NK-92 treated with Interleukin-12 subunit alpha and Interleukin-12 subunit beta, amount 100 ng/mL, for 24 hours (cell line): Measurements from ENCODE around the gene DFFA.
"Not testable (repeated sequence)": the region's sequence is repeated elsewhere in the genome, so short reads cannot be mapped to it uniquely, and the experiment has no call there.

Source experiments
- DNase-seq: peaks from one replicate; lab custom pipeline; 2025; lab: John Stamatoyannopoulos, UW

The DFFA gene

DNA sequence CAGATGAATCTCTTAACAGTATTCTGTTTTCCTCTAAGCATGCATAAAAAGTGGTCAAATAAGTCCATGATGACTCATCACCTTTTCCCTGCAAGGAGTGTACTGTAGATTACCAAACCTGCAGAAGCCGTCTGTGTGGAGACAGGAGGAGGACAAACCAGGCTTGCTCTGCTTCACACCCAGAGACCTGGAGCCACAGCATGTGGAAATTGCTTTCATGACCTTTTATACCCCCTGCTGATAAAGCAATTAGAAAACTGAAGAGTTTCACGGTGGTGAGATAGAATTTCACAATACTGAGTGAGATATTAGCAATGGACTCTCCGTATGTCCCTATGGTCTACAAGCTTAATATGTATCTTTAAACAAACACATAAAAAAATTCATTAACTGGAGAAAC, 13.1 kb downstream of the DFFA start:
- no peak for DNase-seq

GRCh38 chr1:10457875-10458274, 14.5 kb downstream of the DFFA start:
- no peak for DNase-seq

DNA sequence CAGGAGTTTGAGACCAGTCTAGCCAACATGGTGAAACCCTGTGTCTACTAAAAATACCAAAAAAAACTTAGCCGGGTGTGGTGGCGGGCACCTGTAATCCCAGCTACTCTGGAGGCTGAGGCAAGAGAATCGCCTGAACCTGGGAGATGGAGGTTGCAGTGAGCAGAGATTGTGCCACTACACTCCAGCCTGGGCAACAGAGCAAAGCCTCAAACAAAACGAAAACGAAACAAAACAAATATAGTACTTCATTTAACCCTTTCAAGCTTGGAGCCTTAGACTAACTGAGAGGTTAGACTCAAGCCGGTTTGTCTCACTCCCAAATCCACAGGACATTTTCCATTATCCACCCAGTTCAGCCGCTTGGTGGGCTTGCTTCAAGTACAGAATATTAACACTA, 14.9 kb downstream of the DFFA start:
- DNase-seq = not testable (repeated sequence)

- DNase-seq = no peak
These were observed 15.7 kb downstream of the DFFA start for GRCh38 chr1:10456661-10457060.

DNA sequence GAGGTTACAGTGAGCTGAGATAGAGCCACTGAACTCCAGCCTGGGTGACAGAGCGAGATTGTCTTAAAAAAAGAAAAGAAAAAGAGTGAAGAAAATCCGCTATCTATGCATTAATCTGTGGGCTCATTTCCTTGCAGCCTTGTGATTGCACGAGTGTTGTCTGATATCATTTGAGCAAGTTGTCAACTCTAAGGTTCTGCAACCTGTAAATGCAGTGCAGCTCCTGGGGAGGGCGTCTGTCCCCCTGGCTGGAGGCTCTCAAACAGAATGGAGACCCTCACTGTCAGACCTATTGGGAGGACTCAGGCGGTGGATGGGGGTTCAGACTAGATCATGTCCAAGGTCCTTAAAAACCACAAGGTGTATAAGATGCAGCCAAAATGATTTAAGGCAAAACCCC, 16.3 kb downstream of the DFFA start:
- DNase-seq = no peak

DNA sequence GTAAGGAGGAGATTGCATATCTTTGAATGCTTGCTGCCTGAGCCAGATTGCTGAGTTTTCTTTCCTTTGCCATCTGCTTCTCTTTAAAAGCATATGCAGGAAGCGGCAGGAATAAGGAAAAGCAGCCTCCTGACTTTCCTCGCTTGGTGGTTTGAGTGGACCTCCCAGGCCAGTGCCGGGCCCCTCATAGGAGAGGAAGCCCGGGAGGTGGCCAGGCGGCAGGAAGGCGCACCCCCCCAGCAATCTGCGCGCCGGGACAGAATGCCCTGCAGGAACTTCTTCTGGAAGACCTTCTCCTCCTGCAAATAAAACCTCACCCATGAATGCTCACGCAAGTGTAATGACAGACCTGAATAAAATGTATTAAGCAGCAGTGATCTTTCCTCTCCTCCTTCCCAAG, 21.0 kb downstream of the DFFA start:
- DNase-seq = no peak

DNA sequence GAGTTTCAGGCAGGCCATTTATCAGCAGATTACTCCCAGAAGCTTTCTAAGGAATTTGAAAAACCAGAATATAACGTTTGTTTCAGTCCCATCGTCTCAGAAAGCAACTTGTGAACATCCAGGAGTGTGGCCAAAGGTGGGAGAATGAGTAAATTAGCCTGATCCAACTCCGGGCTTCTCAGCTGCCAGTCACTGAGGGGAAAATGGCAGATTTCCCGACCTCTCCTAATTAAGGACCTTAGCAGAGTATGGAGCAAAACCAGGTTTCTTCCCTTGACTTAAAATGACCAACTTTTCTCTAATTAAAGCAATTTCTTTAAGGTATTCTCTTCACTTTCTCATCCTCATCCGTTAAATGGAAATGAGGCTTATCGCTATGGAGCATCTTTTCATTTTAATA, 21.5 kb downstream of the DFFA start:
- DNase-seq = no peak

DNA sequence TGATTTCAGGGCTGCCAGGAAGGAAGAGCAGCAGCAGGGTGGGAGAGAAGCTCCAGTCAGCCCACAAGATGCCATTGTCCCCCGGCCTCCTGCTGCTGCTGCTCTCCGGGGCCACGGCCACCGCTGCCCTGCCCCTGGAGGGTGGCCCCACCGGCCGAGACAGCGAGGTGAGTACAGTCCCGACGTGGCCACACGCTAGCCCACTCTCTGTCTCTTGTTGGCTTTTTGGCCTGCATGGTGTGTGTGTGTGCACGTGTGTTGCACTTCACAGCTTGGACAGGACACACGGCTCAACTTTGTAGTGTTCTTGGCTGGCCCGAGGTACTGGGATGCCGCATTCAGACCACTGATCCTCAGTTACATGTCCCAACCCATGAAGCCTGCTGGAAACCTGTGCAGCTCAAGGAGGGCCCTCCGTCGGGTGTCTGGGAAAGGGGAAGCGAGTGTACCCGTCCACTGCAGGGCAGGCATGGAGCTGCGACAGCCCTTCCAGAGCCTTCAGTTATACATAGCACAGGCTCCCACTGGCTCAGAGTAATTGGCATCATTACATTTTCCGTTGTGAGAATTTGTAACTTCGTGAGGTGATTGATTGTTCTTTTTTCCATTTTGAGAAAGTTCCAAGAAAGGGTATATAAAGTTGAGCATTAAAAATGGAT, 22.0 kb downstream of the DFFA start:
- no peak for DNase-seq

DNA sequence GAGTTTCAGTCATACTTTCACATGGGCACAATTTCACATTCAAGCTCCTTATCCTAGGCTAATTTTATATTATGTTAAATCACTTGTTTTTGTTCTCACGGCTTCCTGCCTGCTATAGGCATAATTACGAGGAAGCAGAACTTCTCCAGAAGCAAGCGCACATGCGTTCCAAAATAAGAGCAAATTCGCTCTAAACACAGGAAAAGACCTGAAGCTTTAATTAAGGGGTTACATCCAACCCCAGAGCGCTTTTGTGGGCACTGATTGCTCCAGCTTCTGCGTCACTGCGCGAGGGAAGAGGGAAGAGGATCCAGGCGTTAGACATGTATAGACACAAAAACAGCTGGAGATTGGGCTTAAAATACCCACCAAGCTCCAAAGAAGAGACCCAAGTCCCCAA, 22.6 kb downstream of the DFFA start, which contains the start of gene CORT:
Gene CORT (plus strand): TSS at position 281 of the 400 bp plus-strand sequence. CDS start 193 bp downstream, outside the sequence.
- no peak for DNase-seq

DNA sequence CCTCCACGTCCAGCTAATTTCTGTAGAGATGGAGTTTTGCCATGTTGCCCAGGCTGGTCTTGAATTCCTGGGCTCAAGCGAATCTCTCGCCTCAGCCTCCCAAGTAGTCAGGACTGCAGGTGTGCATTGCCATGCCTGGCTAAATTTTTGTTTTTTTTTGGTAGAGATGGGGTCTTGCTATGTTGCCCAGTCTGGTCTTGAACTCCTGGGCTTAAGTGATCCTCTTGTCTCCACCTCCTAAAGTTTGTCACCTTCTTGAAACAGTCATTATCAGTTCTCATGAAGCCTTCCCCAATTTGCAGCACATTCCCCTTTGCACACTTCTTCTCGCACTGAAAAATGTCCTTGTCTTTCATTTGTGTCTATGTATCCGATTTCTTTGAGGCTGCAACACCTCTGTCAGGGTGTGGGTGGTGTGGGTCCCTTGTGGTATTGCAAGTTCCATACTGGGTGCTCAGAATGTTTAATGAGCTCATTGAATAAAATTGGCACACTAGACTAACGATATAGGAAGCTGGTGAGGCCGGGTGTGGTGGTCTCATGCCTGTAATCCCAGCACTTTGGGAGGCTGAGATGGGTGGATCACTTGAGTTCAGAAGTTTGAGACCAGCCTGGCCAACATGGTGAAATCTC, 25.4 kb downstream of the DFFA start:
- DNase-seq = no peak

DNA sequence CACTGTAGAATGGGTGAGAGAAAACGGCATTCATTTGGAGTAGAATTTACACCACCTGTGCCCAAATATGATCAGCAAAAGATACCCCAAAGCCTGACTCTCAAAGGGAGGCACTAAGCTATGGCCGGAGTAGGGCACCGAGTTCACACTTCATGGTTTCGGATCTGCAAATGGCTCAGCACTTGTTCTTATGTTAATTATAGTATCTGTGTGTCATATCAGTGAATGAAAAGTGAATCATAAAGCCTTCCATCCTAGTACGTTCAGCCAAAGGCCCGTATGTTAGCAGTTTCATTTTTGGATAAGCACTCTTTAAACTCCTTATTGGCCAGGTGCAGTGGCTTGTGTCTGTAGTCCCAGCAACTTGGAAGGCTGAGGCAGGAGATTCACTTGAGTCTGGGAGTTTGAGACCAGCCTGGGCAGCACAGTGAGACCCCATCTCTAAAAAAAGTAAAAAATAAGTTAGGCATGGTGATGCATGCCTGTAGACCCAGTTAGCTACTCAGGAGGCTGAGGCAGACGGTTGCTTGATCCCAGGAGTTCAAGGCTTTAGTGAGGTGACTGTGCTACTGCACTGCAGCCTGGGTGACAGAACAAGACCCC, 27.4 kb downstream of the DFFA start:
- no peak for DNase-seq

GRCh38 chr1:10444248-10444647, 28.1 kb downstream of the DFFA start:
- no peak for DNase-seq

DNA sequence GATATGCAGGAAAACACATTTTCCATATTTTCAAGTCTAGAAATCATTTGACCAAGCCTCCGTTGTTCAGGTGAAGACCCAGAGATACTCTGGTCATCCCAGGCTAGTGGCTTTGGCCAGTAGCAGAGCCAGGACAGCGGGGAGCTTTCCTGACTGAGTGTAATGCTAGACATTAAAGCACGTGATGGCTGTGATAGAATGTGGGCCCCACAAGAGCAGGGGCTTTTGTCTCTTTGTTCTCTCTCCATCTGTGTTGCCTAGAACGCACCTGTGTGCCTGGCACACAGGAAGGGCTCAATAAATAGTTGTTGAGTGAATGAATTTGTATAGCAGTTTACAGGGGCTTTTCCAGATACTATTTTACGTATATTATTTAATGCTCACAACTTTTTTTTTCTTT, 31.5 kb downstream of the DFFA start:
- no peak for DNase-seq

DNA sequence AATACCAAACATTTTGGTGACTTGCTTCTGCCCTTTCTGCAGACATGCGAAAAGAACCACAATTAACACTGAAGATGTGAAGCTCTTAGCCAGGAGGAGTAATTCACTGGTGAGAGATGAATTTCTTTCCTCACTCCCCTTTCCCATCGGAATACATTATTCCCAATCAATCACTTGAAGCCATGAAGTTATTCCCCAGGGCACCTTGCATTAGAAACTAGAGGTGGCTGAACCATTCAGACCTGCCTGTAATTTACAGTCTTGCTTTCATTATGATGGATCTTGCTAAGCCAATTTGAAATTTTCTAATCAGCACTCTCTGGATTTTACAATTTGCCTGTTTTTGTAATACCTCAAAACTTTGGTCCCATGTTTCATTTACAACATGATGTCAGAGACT, 32.0 kb downstream of the DFFA start:
- DNase-seq = no peak

GRCh38 chr1:10438677-10439163, 33.6 kb downstream of the DFFA start:
- DNase-seq = no peak

GRCh38 chr1:10437052-10437451, 35.3 kb downstream of the DFFA start:
- no peak for DNase-seq

DNA sequence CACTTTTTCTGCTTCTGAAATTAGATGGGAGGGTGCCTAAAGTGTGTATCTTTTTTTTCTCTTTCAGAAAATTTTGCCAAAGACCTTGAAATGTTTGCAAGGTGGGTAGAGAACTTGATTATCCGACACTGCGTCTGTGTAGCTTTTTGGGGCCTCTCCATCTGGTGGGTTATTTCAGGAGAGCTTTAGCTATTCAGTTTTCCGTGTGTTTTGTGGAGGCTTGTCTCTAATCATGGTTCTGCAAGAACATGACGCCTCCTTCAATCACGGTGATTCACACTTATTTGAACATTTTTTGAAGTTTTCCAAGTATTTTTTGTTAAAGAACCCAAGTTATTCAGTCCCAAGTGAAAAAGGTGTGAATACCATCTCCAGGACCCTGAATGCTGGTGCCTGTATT, 37.7 kb downstream of the DFFA start:
- no peak for DNase-seq

DNA sequence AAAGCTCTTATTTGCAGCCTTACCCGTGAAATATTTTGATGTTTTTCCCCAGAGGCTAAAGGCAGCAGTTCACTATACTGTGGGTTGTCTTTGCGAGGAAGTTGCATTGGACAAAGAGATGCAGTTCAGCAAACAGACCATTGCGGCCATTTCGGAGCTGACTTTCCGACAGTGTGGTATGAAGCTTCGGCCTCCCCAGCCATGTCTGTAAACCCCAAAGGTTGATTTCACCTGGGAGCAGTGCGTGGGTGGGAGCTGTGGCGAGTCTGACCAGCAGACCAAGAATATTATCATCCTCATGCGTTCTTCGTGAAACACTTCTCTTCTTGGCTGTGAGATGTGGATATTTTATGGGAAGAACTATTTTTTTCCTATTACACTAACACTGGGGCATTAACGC, 38.5 kb downstream of the DFFA start:
- no peak for DNase-seq

DNA sequence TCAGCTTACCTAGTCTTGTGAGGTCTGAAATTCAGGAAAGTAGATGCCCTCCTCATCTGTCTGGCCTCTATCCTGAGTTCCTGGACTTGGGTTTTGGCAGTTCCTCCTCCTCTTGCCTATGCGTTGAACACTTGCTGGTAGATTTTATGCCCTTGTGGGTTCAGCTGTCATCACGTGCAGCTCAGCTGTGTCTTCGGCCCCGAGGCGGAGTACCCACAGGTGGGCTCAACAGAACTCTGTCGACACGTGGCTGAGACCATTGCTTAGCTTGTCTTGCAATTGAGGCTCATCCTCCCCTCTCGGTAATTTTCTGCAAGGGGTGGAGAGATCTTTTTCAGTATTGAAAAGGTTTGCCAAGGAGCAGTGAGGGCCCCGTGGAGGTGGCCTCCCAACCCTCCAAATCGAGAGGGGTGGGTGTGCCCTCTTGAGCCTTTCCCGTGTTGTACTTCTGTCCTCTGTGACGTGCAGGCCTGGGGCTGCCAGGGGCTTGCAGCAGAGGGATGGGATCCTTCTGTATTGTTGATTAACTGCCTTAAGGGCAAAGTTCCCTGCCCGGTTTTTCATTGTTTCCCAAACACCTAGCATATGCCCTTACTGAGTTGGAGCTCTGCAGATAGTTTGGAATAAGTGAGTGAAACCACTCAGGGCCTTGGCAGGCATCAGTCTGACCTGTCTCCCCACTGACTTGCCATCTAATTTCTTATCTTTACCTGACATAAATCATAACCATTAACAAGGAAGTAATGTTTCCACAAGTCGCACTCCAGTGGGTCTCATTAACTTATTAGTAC, 39.2 kb downstream of the DFFA start:
- no peak for DNase-seq

- no peak for DNase-seq
These were observed 41.1 kb downstream of the DFFA start for GRCh38 chr1:10431070-10431730.

DNA sequence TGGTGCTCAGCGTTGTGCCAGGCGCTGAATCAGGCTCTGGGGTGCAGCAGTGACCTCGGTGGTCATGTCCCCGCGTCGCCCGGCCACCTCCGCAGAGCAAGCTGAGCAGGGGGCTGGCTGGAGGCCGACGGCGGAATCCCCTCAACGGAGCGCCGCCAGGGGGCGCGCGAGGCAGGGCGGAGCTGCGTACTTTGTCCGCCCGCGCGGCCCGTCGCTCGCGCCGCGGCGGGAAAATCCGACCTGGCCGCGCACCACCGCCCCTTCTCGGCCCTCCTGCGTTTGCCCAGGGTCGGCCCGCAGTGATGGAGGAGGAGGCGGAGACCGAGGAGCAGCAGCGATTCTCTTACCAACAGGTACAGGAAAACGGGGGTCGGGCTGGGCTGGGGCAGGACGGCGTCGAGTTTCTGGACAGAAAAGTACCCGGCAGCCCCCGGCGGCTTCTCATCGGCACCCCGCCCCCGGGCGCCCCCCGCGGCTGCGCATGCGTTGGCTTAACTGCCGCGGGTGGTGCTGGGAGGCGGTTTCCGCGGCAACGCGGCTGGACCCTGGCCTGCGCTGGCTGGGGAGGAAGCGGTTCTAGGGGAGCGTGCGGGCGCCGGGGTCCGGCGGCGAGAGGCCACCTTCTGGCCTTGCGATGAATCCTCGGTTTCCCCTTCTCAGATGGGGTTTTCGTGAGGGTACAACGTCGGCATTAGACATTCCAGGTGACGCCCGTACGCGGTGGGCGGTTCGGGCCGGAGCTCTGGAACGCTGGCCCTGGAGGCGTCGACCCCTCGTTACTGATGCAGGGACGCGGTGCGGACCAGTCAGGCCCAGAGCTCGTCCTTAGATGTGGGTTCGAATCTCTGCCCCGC, 41.9 kb downstream of the DFFA start, which contains the start of gene CENPS:
Gene CENPS (plus strand): TSS at position 218 of the 854 bp plus-strand sequence. CDS start 85 bp downstream, at position 303.
- peak; percentile 84 for DNase-seq
